GM23338 (cell line): ENCODE results near the gene TMPRSS5. TPM values are rescaled to one million over a fixed set of nuclear protein-coding genes. Genes with fewer than 3 reads are reported as not detected.

Experiments
- ATAC-seq: fragments of 200-7000 bp; cut with Tn5 transposase; 3 replicates; pipeline ENCODE4 v1.9.1; 2020
- DNase-seq: peaks from one replicate; pipeline ENCODE4 v3.0.0-alpha.2; 2015; ENCODE audit warnings: low spot score
- H2AFZ ChIP-seq: fragments of 200-600 bp; sonication (generic); 2 replicates; pipeline ENCODE4 v1.8.0; 2016; ENCODE audit warnings: antibody characterized with exemption, mild to moderate bottlenecking, moderate library complexity
- H3F3A ChIP-seq: fragments of 200-600 bp; sonication (generic); replicated peaks from 2 replicates; pipeline ENCODE4 v1.8.0; 2017; ENCODE audit warnings: antibody characterized with exemption, mixed run types, low read depth
- H3K27ac ChIP-seq: fragments of 200-600 bp; sonication (generic); 2 replicates; pipeline ENCODE4 v1.6.1; 2016; ENCODE audit warnings: low read depth
- H3K27me3 ChIP-seq: fragments of 200-600 bp; sonication (generic); 2 replicates; pipeline ENCODE4 v1.8.0; 2016; ENCODE audit warnings: mild to moderate bottlenecking, mixed run types, moderate library complexity; ENCODE audit not compliant: insufficient read depth
- H3K36me3 ChIP-seq: fragments of 200-600 bp; sonication (generic); 2 replicates; pipeline ENCODE4 v1.8.0; 2016; ENCODE audit warnings: mild to moderate bottlenecking; ENCODE audit not compliant: insufficient read depth
- H3K4me1 ChIP-seq: fragments of 200-600 bp; sonication (generic); 2 replicates; pipeline ENCODE4 v1.8.0; 2016; ENCODE audit warnings: mild to moderate bottlenecking, moderate library complexity; ENCODE audit not compliant: insufficient read depth
- H3K4me2 ChIP-seq: fragments of 200-600 bp; sonication (generic); 2 replicates; pipeline ENCODE4 v1.7.1; 2017; ENCODE audit warnings: mixed run types
- H3K4me3 ChIP-seq: fragments of 200-600 bp; sonication (generic); 2 replicates; pipeline ENCODE4 v1.6.1; 2016; ENCODE audit warnings: mixed run types
- H3K79me2 ChIP-seq: fragments of 200-600 bp; sonication (generic); replicated peaks from 2 replicates; pipeline ENCODE4 v1.8.0; 2017; ENCODE audit warnings: mild to moderate bottlenecking; ENCODE audit not compliant: insufficient read depth
- H3K9me2 ChIP-seq: fragments of 200-600 bp; sonication (generic); 2 replicates; pipeline ENCODE4 v1.8.0; 2017; ENCODE audit not compliant: insufficient read depth
- H4K20me1 ChIP-seq: fragments of 200-600 bp; sonication (generic); replicated peaks from 2 replicates; pipeline ENCODE4 v1.8.0; 2017; ENCODE audit warnings: mild to moderate bottlenecking; ENCODE audit not compliant: insufficient read depth
- H3K27ac Mint-ChIP-seq: 2 replicates; pipeline ENCODE4 v1.8.0; 2020; ENCODE audit warnings: inconsistent platforms, mild to moderate bottlenecking, moderate library complexity, mixed read lengths
- H3K27me3 Mint-ChIP-seq: 3 replicates; pipeline ENCODE4 v1.8.0; 2022; ENCODE audit warnings: low read depth, mild to moderate bottlenecking, moderate library complexity, mixed read lengths, inconsistent platforms; ENCODE audit not compliant: insufficient read depth, poor library complexity
- H3K36me3 Mint-ChIP-seq: 3 replicates; pipeline ENCODE4 v1.8.0; 2021; ENCODE audit warnings: low read depth, mild to moderate bottlenecking, inconsistent platforms, moderate library complexity, mixed read lengths
- H3K4me1 Mint-ChIP-seq: 3 replicates; pipeline ENCODE4 v1.8.0; 2020; ENCODE audit warnings: mild to moderate bottlenecking, inconsistent platforms, mixed read lengths
- H3K4me3 Mint-ChIP-seq: 3 replicates; pipeline ENCODE4 v1.8.0; 2021; ENCODE audit warnings: moderate library complexity, mild to moderate bottlenecking, inconsistent platforms, mixed read lengths
- H3K9me3 Mint-ChIP-seq: 3 replicates; pipeline ENCODE4 v1.8.0; 2020; ENCODE audit warnings: moderate library complexity, mild to moderate bottlenecking, inconsistent platforms, mixed read lengths
- EZH2 ChIP-seq: fragments of 200-600 bp; sonication (generic); IDR thresholded peaks from one replicate; pipeline ENCODE4 v1.8.0; 2017; ENCODE audit warnings: antibody characterized with exemption, mild to moderate bottlenecking, low read depth; ENCODE audit not compliant: unreplicated experiment
- EZH2phosphoT487 ChIP-seq: fragments of 200-600 bp; sonication (generic); IDR thresholded peaks from one replicate; pipeline ENCODE4 v1.8.1; 2018; ENCODE audit warnings: antibody characterized with exemption; ENCODE audit not compliant: unreplicated experiment
- JUNB ChIP-seq: IDR thresholded peaks from one replicate; pipeline ENCODE4 v1.6.1; 2016; ENCODE audit warnings: antibody characterized with exemption; ENCODE audit not compliant: unreplicated experiment
- POLR2AphosphoS5 ChIP-seq: IDR thresholded peaks from 2 replicates; pipeline ENCODE4 v1.6.1; 2016; ENCODE audit warnings: antibody characterized with exemption, low read depth
- STAT1 ChIP-seq: IDR thresholded peaks from one replicate; pipeline ENCODE4 v1.6.1; 2016; ENCODE audit warnings: antibody characterized with exemption; ENCODE audit not compliant: unreplicated experiment
- ZNF331 ChIP-seq: fragments of 250-450 bp; sonication (Bioruptor Pico); IDR thresholded peaks from 2 replicates; pipeline ENCODE4 v1.5.0; 2020; ENCODE audit warnings: low read depth, mild to moderate bottlenecking, moderate library complexity
- polyA plus RNA-seq: library from polyadenylated mRNA; unstranded; fragments of >200 nt; fragmentation: Nextera tagmentation; extraction: Ambion mirVana; gene quantifications from 2 replicates; pipeline ENCODE4 v1.2.1, GENCODE V29; 2016
- total RNA-seq: library from RNA; depleted of rRNA; stranded (reverse); fragments of >200 nt; shearing (Covaris generic); gene quantifications from 2 replicates; pipeline ENCODE4 v1.2.3, GENCODE V29; 2014
- TF ChIP-seq, protein P1 (sequence below), 2 experiments: fragments of 200-600 bp in 1 of 2; sonication (generic) in 1 of 2; conservative IDR thresholded peaks; 2 replicates each; pipeline versions ENCODE4 v1.5.1 to v1.6.1; 2016 to 2017; ENCODE audit warnings: antibody characterized with exemption in 2 of 2, low read depth in 2 of 2, mild to moderate bottlenecking in 2 of 2, moderate library complexity in 1 of 2
- TF ChIP-seq, protein P2 (sequence below): fragments of 250-450 bp; sonication (Bioruptor Pico); IDR thresholded peaks from 2 replicates; pipeline ENCODE4 v1.5.0; 2020; ENCODE audit warnings: mild to moderate bottlenecking, moderate library complexity

The TMPRSS5 gene
- total and polyA plus RNA-seq, 2 experiments from 2014 or later: not detected

DNA sequence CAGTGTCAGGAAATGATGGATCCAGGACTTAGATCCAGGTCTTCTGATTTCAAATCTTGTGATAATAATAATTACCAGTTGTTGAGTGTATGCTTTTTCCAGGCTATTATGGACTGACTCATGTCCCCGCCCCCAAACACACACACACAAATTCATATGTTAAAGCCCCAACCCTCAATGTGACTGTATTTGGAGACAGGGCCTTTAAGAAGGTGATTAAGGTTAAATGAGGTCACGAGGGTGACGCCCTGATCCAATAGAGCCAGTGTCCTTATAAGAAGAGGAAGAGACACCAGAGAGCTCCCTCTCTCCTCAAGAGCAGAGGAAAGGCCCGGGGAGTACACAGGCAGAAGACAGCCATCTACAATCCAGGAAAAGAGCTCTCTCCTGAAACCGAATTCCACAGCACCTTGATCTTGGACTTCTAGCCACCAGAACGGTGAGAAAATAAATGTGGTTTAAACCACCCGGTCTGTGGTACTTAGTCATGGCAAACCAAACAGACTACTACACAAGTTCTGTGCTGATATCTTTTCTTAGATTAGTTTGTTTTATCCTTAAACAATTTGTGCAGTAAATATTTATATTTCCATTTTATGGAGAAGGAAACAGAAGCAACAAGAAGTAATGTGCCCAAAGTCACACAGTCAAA lies 8.2 kb downstream of the TMPRSS5 start (continued):
- TF ChIP-seq ZNF331 (CRISPR knock-in tag): no peak
- TF ChIP-seq, protein P1, sequence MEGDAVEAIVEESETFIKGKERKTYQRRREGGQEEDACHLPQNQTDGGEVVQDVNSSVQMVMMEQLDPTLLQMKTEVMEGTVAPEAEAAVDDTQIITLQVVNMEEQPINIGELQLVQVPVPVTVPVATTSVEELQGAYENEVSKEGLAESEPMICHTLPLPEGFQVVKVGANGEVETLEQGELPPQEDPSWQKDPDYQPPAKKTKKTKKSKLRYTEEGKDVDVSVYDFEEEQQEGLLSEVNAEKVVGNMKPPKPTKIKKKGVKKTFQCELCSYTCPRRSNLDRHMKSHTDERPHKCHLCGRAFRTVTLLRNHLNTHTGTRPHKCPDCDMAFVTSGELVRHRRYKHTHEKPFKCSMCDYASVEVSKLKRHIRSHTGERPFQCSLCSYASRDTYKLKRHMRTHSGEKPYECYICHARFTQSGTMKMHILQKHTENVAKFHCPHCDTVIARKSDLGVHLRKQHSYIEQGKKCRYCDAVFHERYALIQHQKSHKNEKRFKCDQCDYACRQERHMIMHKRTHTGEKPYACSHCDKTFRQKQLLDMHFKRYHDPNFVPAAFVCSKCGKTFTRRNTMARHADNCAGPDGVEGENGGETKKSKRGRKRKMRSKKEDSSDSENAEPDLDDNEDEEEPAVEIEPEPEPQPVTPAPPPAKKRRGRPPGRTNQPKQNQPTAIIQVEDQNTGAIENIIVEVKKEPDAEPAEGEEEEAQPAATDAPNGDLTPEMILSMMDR (conservative IDR thresholded peaks at IDR 0.05; ENCODE audit: low read depth in 2 of 2): no peak
- TF ChIP-seq, protein P2, sequence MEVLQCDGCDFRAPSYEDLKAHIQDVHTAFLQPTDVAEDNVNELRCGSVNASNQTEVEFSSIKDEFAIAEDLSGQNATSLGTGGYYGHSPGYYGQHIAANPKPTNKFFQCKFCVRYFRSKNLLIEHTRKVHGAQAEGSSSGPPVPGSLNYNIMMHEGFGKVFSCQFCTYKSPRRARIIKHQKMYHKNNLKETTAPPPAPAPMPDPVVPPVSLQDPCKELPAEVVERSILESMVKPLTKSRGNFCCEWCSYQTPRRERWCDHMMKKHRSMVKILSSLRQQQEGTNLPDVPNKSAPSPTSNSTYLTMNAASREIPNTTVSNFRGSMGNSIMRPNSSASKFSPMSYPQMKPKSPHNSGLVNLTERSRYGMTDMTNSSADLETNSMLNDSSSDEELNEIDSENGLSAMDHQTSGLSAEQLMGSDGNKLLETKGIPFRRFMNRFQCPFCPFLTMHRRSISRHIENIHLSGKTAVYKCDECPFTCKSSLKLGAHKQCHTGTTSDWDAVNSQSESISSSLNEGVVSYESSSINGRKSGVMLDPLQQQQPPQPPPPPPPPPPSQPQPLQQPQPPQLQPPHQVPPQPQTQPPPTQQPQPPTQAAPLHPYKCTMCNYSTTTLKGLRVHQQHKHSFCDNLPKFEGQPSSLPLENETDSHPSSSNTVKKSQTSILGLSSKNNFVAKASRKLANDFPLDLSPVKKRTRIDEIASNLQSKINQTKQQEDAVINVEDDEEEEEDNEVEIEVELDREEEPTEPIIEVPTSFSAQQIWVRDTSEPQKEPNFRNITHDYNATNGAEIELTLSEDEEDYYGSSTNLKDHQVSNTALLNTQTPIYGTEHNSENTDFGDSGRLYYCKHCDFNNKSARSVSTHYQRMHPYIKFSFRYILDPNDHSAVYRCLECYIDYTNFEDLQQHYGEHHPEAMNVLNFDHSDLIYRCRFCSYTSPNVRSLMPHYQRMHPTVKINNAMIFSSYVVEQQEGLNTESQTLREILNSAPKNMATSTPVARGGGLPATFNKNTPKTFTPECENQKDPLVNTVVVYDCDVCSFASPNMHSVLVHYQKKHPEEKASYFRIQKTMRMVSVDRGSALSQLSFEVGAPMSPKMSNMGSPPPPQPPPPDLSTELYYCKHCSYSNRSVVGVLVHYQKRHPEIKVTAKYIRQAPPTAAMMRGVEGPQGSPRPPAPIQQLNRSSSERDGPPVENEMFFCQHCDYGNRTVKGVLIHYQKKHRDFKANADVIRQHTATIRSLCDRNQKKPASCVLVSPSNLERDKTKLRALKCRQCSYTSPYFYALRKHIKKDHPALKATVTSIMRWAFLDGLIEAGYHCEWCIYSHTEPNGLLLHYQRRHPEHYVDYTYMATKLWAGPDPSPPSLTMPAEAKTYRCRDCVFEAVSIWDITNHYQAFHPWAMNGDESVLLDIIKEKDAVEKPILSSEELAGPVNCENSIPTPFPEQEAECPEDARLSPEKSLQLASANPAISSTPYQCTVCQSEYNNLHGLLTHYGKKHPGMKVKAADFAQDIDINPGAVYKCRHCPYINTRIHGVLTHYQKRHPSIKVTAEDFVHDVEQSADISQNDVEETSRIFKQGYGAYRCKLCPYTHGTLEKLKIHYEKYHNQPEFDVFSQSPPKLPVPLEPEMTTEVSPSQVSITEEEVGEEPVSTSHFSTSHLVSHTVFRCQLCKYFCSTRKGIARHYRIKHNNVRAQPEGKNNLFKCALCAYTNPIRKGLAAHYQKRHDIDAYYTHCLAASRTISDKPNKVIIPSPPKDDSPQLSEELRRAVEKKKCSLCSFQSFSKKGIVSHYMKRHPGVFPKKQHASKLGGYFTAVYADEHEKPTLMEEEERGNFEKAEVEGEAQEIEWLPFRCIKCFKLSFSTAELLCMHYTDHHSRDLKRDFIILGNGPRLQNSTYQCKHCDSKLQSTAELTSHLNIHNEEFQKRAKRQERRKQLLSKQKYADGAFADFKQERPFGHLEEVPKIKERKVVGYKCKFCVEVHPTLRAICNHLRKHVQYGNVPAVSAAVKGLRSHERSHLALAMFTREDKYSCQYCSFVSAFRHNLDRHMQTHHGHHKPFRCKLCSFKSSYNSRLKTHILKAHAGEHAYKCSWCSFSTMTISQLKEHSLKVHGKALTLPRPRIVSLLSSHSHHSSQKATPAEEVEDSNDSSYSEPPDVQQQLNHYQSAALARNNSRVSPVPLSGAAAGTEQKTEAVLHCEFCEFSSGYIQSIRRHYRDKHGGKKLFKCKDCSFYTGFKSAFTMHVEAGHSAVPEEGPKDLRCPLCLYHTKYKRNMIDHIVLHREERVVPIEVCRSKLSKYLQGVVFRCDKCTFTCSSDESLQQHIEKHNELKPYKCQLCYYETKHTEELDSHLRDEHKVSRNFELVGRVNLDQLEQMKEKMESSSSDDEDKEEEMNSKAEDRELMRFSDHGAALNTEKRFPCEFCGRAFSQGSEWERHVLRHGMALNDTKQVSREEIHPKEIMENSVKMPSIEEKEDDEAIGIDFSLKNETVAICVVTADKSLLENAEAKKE (CRISPR knock-in tag): no peak
- no peak for TF ChIP-seq STAT1

DNA sequence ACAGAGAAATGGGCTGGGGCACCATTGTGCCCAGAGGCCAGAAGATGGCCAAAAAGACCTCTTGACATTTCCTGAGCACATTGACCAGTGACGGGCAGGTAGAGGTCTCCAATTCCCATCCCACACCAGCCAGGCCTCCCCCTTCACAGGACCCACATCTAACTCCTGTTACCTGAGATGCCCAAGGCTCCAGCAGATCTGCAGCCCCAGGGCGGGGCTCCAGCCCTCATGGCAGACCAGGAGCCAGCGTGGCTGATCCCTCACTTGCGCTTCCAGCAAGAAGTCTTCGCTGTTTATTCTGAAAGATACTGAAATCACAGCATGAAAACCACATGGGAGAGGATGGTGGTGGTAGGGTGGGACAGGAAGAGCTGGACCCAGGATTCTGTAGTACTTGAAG lies 9.0 kb downstream of the TMPRSS5 start:
- Histone ChIP-seq H3K27ac (no peak overlapping the region), H3K9me2 (0 out of 2 replicates have a peak, but pooled peaks cover 3% of the 10 kb centered on the region), H3K4me1 (no peaks in the 10 kb centered on the region), H3K4me2 (no peak overlapping the region), H2AFZ (no peak overlapping the region), H3K36me3 (no peaks in the 10 kb centered on the region), H4K20me1 (no peaks in the 10 kb centered on the region), H3K79me2 (no peaks in the 10 kb centered on the region), H3K4me3 (no peak overlapping the region), H3F3A (no peaks in the 10 kb centered on the region), H3K27me3 (no peaks in the 10 kb centered on the region)
- H3K36me3 Mint-ChIP-seq: peaks cover under 1% of the 10 kb centered on the region; the same call in 2 of the 3 replicates
- peaks cover 10% of the 10 kb centered on the region for H3K27me3 Mint-ChIP-seq
- DNase-seq (no peak), ATAC-seq (no peak)
- no peak overlapping the region for H3K4me3 Mint-ChIP-seq
- H3K4me1 Mint-ChIP-seq: no peaks in the 10 kb centered on the region; the same call in 2 of the 3 replicates
- no peak overlapping the region for H3K27ac Mint-ChIP-seq
- peaks cover 4% of the 10 kb centered on the region; the same call in 1 of the 3 replicates for H3K9me3 Mint-ChIP-seq
- TF ChIP-seq EZH2 (no peak), EZH2phosphoT487 (no peak), POLR2AphosphoS5 (no peak), ZNF331 (CRISPR knock-in tag) (no peak), JUNB (no peak)
